ENCODE results near the gene KCNJ6. TPM values are rescaled to one million over a fixed set of nuclear protein-coding genes. Genes with fewer than 3 reads are reported as not detected.

The KCNJ6 gene
- total and polyA plus RNA-seq, 5 donors from 2014 or later = not detected

GRCh38 chr21:37565530-37566223 is 350.6 kb downstream of the KCNJ6 start:
- Histone ChIP-seq H3K4me1 (ENCODE audit: control insufficient read depth, insufficient read depth, low read length, poor library complexity, severe bottlenecking) (peaks cover 14% of the 10 kb centered on the region), H3K27me3 (ENCODE audit: control insufficient read depth, insufficient read depth, low read length) (peaks cover 3% of the 10 kb centered on the region), H3K9me3 (ENCODE audit: control insufficient read depth in 2 of 2, low read length in 2 of 2) (no peaks in the 10 kb centered on the region), H3K36me3 (ENCODE audit: control insufficient read depth, insufficient read depth, low read length) (no peaks in the 10 kb centered on the region), H3K4me3 (ENCODE audit: low read depth, low read length) (no peak overlapping the region), H3K27ac (ENCODE audit: insufficient read depth, low read length, poor library complexity, severe bottlenecking) (no peak overlapping the region)
- H3K27me3 Mint-ChIP-seq = peaks cover 13% of the 10 kb centered on the region
- H3K4me3 Mint-ChIP-seq = peak overlapping the region; percentile 73 to 95 (median 93)
- no peak for ATAC-seq (ENCODE audit: low read depth in 2 of 2)
- no peaks in the 10 kb centered on the region for H3K9me3 Mint-ChIP-seq
- H3K4me1 Mint-ChIP-seq = peaks cover 0 to 23% (median 12%) of the 10 kb centered on the region in 4 donors
- peak in 1 of 3 donors; percentile 8 for DNase-seq
- no peaks in the 10 kb centered on the region for H3K36me3 Mint-ChIP-seq
- peak overlapping the region; percentile 74 to 99 (median 99) for H3K27ac Mint-ChIP-seq

GRCh38 chr21:37564924-37565529 is 351.2 kb downstream of the KCNJ6 start:
- peak overlapping the region; percentile 86 for H3K4me3 ChIP-seq (ENCODE audit: low read depth, low read length)
- Mint-ChIP-seq H3K36me3 (no peaks in the 10 kb centered on the region), H3K4me1 (peaks cover 0 to 23% (median 12%) of the 10 kb centered on the region in 4 donors), H3K4me3 (peak overlapping the region; percentile 91 to 96 (median 95)), H3K27me3 (peaks cover 13% of the 10 kb centered on the region), H3K27ac (peak overlapping the region; percentile 99 to 100 (median 99)), H3K9me3 (no peaks in the 10 kb centered on the region)
- H3K9me3 ChIP-seq (ENCODE audit: control insufficient read depth in 2 of 2, low read length in 2 of 2) = no peaks in the 10 kb centered on the region
- no peak for DNase-seq
- ATAC-seq (ENCODE audit: low read depth in 2 of 2) = no peak
- H3K4me1 ChIP-seq (ENCODE audit: control insufficient read depth, insufficient read depth, low read length, poor library complexity, severe bottlenecking) = peaks cover 14% of the 10 kb centered on the region
- H3K27me3 ChIP-seq (ENCODE audit: control insufficient read depth, insufficient read depth, low read length) = peaks cover under 1% of the 10 kb centered on the region
- no peaks in the 10 kb centered on the region for H3K36me3 ChIP-seq (ENCODE audit: control insufficient read depth, insufficient read depth, low read length)
- peak overlapping the region; percentile 94 for H3K27ac ChIP-seq (ENCODE audit: insufficient read depth, low read length, poor library complexity, severe bottlenecking)

GRCh38 chr21:37564341-37564923 is 351.8 kb downstream of the KCNJ6 start:
- H3K27me3 ChIP-seq (ENCODE audit: control insufficient read depth, insufficient read depth, low read length) = no peaks in the 10 kb centered on the region
- no peaks in the 10 kb centered on the region for H3K9me3 ChIP-seq (ENCODE audit: control insufficient read depth in 2 of 2, low read length in 2 of 2)
- no peaks in the 10 kb centered on the region for H3K36me3 ChIP-seq (ENCODE audit: control insufficient read depth, insufficient read depth, low read length)
- H3K27me3 Mint-ChIP-seq = peaks cover 12% of the 10 kb centered on the region
- peak overlapping the region; percentile 91 to 96 (median 95) for H3K4me3 Mint-ChIP-seq
- ATAC-seq (ENCODE audit: low read depth in 2 of 2) (peak; percentile 79), DNase-seq (peak; percentile 78 to 90 (median 82))
- H3K4me1 ChIP-seq (ENCODE audit: control insufficient read depth, insufficient read depth, low read length, poor library complexity, severe bottlenecking) = peaks cover 14% of the 10 kb centered on the region
- peak overlapping the region; percentile 86 for H3K4me3 ChIP-seq (ENCODE audit: low read depth, low read length)
- no peaks in the 10 kb centered on the region for H3K36me3 Mint-ChIP-seq
- peaks cover 0 to 23% (median 12%) of the 10 kb centered on the region in 4 donors for H3K4me1 Mint-ChIP-seq
- H3K9me3 Mint-ChIP-seq = no peaks in the 10 kb centered on the region
- peak overlapping the region; percentile 94 for H3K27ac ChIP-seq (ENCODE audit: insufficient read depth, low read length, poor library complexity, severe bottlenecking)
- peak overlapping the region; percentile 99 to 100 (median 99) for H3K27ac Mint-ChIP-seq

- peaks cover 0 to 23% (median 12%) of the 10 kb centered on the region in 4 donors for H3K4me1 Mint-ChIP-seq
- Histone ChIP-seq H3K9me3 (ENCODE audit: control insufficient read depth in 2 of 2, low read length in 2 of 2) (no peaks in the 10 kb centered on the region), H3K36me3 (ENCODE audit: control insufficient read depth, insufficient read depth, low read length) (no peaks in the 10 kb centered on the region), H3K4me1 (ENCODE audit: control insufficient read depth, insufficient read depth, low read length, poor library complexity, severe bottlenecking) (peaks cover 14% of the 10 kb centered on the region), H3K27me3 (ENCODE audit: control insufficient read depth, insufficient read depth, low read length) (no peaks in the 10 kb centered on the region), H3K4me3 (ENCODE audit: low read depth, low read length) (peak overlapping the region; percentile 86), H3K27ac (ENCODE audit: insufficient read depth, low read length, poor library complexity, severe bottlenecking) (peak overlapping the region; percentile 94)
- peak overlapping the region; percentile 99 to 100 (median 99) for H3K27ac Mint-ChIP-seq
- peak overlapping the region; percentile 91 to 96 (median 95) for H3K4me3 Mint-ChIP-seq
- no peaks in the 10 kb centered on the region for H3K36me3 Mint-ChIP-seq
- ATAC-seq (ENCODE audit: low read depth in 2 of 2) (peak; percentile 84 to 85), DNase-seq (peak; percentile 85 to 97 (median 92))
- H3K27me3 Mint-ChIP-seq = peaks cover 6% of the 10 kb centered on the region
- peaks cover 0 to 4% (median 0%) of the 10 kb centered on the region in 7 donors for H3K9me3 Mint-ChIP-seq
These were observed 352.5 kb downstream of the KCNJ6 start for GRCh38 chr21:37563641-37564340.

- Histone ChIP-seq H3K27ac (ENCODE audit: insufficient read depth, low read length, poor library complexity, severe bottlenecking) (peak overlapping the region; percentile 94), H3K4me3 (ENCODE audit: low read depth, low read length) (peak overlapping the region; percentile 83), H3K27me3 (ENCODE audit: control insufficient read depth, insufficient read depth, low read length) (no peaks in the 10 kb centered on the region), H3K36me3 (ENCODE audit: control insufficient read depth, insufficient read depth, low read length) (no peaks in the 10 kb centered on the region), H3K4me1 (ENCODE audit: control insufficient read depth, insufficient read depth, low read length, poor library complexity, severe bottlenecking) (peaks cover 14% of the 10 kb centered on the region), H3K9me3 (ENCODE audit: control insufficient read depth in 2 of 2, low read length in 2 of 2) (no peaks in the 10 kb centered on the region)
- DNase-seq = no peak
- ATAC-seq (ENCODE audit: low read depth in 2 of 2) = no peak
- Mint-ChIP-seq H3K36me3 (no peaks in the 10 kb centered on the region), H3K9me3 (peaks cover 0 to 8% (median 0%) of the 10 kb centered on the region in 7 donors), H3K27ac (peak overlapping the region; percentile 77 to 99 (median 99)), H3K27me3 (peaks cover 4% of the 10 kb centered on the region), H3K4me3 (peak overlapping the region; percentile 91 to 96 (median 95)), H3K4me1 (peaks cover 0 to 23% (median 12%) of the 10 kb centered on the region in 4 donors)
These were observed 353.2 kb downstream of the KCNJ6 start for GRCh38 chr21:37562920-37563640.

- Mint-ChIP-seq H3K36me3 (no peaks in the 10 kb centered on the region), H3K4me1 (peaks cover 0 to 23% (median 12%) of the 10 kb centered on the region in 4 donors), H3K27ac (peak overlapping the region in 2 of 3 donors; percentile 99), H3K9me3 (peaks cover 0 to 8% (median 0%) of the 10 kb centered on the region in 7 donors), H3K4me3 (peak overlapping the region; percentile 91 to 96 (median 95)), H3K27me3 (peaks cover 7% of the 10 kb centered on the region)
- Histone ChIP-seq H3K27me3 (ENCODE audit: control insufficient read depth, insufficient read depth, low read length) (no peaks in the 10 kb centered on the region), H3K9me3 (ENCODE audit: control insufficient read depth in 2 of 2, low read length in 2 of 2) (no peaks in the 10 kb centered on the region), H3K4me1 (ENCODE audit: control insufficient read depth, insufficient read depth, low read length, poor library complexity, severe bottlenecking) (peaks cover 14% of the 10 kb centered on the region), H3K4me3 (ENCODE audit: low read depth, low read length) (no peak overlapping the region), H3K36me3 (ENCODE audit: control insufficient read depth, insufficient read depth, low read length) (no peaks in the 10 kb centered on the region), H3K27ac (ENCODE audit: insufficient read depth, low read length, poor library complexity, severe bottlenecking) (no peak overlapping the region)
- ATAC-seq (ENCODE audit: low read depth in 2 of 2) (no peak), DNase-seq (no peak)
These were observed 354.0 kb downstream of the KCNJ6 start for GRCh38 chr21:37561941-37562919.

Data from CD4-positive, CD25-positive, alpha-beta regulatory T cell (primary cell).